OCI-LY1 (cell line): ENCODE data around the gene CD79B.

Experiments
- H2AFZ ChIP-seq: fragments of 200-600 bp; sonication (generic), shearing (Covaris generic); 2 replicates; pipeline ENCODE4 v1.6.0; 2014; ENCODE audit warnings: antibody characterized with exemption, mild to moderate bottlenecking, low read length
- H3F3A ChIP-seq: fragments of 200-600 bp; sonication (generic), shearing (Covaris generic); 2 replicates; pipeline ENCODE4 v1.6.0; 2014; ENCODE audit warnings: mild to moderate bottlenecking, antibody characterized with exemption, low read length, moderate library complexity; ENCODE audit not compliant: insufficient read depth
- H3K27ac ChIP-seq: fragments of 200-600 bp; sonication (generic); 2 replicates; pipeline ENCODE4 v1.5.1; 2014; ENCODE audit warnings: low read length, mixed run types, mild to moderate bottlenecking, low read depth; ENCODE audit not compliant: poor library complexity, severe bottlenecking
- H3K27me3 ChIP-seq: fragments of 200-600 bp; sonication (generic); 2 replicates; pipeline ENCODE4 v1.6.0; 2014; ENCODE audit warnings: antibody characterized with exemption, mild to moderate bottlenecking, low read length, moderate library complexity; ENCODE audit not compliant: insufficient read depth
- H3K36me3 ChIP-seq: fragments of 200-600 bp; sonication (generic); 2 replicates; pipeline ENCODE4 v1.6.1; 2014; ENCODE audit warnings: mild to moderate bottlenecking, antibody characterized with exemption, low read length, moderate library complexity, mixed read lengths; ENCODE audit not compliant: insufficient read depth
- H3K4me1 ChIP-seq: fragments of 200-600 bp; sonication (generic); 2 replicates; pipeline ENCODE4 v1.5.1; 2014; ENCODE audit warnings: mild to moderate bottlenecking, low read length, moderate library complexity; ENCODE audit not compliant: insufficient read depth, severe bottlenecking
- H3K4me2 ChIP-seq: fragments of 200-600 bp; sonication (generic), shearing (Covaris generic); 2 replicates; pipeline ENCODE4 v1.6.1; 2014; ENCODE audit warnings: low read length
- H3K4me3 ChIP-seq: fragments of 200-600 bp; sonication (generic); 2 replicates; pipeline ENCODE4 v1.5.1; 2014; ENCODE audit warnings: low read length, low read depth, mild to moderate bottlenecking, mixed read lengths; ENCODE audit not compliant: poor library complexity, severe bottlenecking
- H3K79me2 ChIP-seq: fragments of 200-600 bp; shearing (Covaris generic); 2 replicates; pipeline ENCODE4 v1.6.1; 2016; ENCODE audit warnings: mixed run types, low read length, mixed read lengths; ENCODE audit not compliant: insufficient read depth
- H3K9ac ChIP-seq: fragments of 200-600 bp; sonication (generic), shearing (Covaris generic); 2 replicates; pipeline ENCODE4 v1.6.1; 2014; ENCODE audit warnings: mild to moderate bottlenecking, low read length, mixed read lengths
- H3K9me2 ChIP-seq: fragments of 200-600 bp; sonication (generic), shearing (Covaris generic); 2 replicates; pipeline ENCODE4 v1.6.1; 2014; ENCODE audit warnings: low read depth, mild to moderate bottlenecking, low read length, mixed read lengths
- H3K9me3 ChIP-seq: fragments of 200-600 bp; shearing (Covaris generic); 2 replicates; pipeline ENCODE4 v1.6.1; 2014; ENCODE audit warnings: low read length, mixed read lengths
- H4K20me1 ChIP-seq: fragments of 200-600 bp; sonication (generic), shearing (Covaris generic); 2 replicates; pipeline ENCODE4 v1.6.0; 2016; ENCODE audit warnings: mild to moderate bottlenecking, low read length; ENCODE audit not compliant: insufficient read depth
- CTCF ChIP-seq: fragments of 200-600 bp; sonication (generic), shearing (Covaris generic); IDR thresholded peaks from 2 replicates; pipeline ENCODE4 v1.5.1; 2017; ENCODE audit warnings: mild to moderate bottlenecking, antibody characterized with exemption, low read length, moderate library complexity, mixed read lengths
- EZH2 ChIP-seq: fragments of 200-600 bp; sonication (generic), shearing (Covaris generic); IDR thresholded peaks from 2 replicates; pipeline ENCODE4 v1.8.0; 2017; ENCODE audit warnings: borderline replicate concordance, mixed run types, mild to moderate bottlenecking, antibody characterized with exemption, low read length, moderate library complexity, mixed read lengths

Gene CD79B

GRCh38 chr17:63948521-63948920 lies 16.4 kb upstream of the CD79B start:
- Histone ChIP-seq H3F3A (no peaks in the 10 kb centered on the region), H3K9me2 (no peaks in the 10 kb centered on the region), H3K9ac (no peak overlapping the region), H2AFZ (no peak overlapping the region), H3K4me2 (no peak overlapping the region), H3K79me2 (no peaks in the 10 kb centered on the region), H3K27ac (no peak overlapping the region), H4K20me1 (no peaks in the 10 kb centered on the region), H3K4me1 (peaks cover 64% of the 10 kb centered on the region), H3K4me3 (no peak overlapping the region), H3K36me3 (no peaks in the 10 kb centered on the region), H3K27me3 (no peaks in the 10 kb centered on the region), H3K9me3 (no peaks in the 10 kb centered on the region)
- TF ChIP-seq CTCF = no peak
- no peak for TF ChIP-seq EZH2

GRCh38 chr17:63947711-63948330 lies 15.7 kb upstream of the CD79B start:
- Histone ChIP-seq H3F3A (no peaks in the 10 kb centered on the region), H3K27ac (no peak overlapping the region), H3K9ac (no peak overlapping the region), H3K36me3 (no peaks in the 10 kb centered on the region), H4K20me1 (no peaks in the 10 kb centered on the region), H3K4me1 (peaks cover 64% of the 10 kb centered on the region), H2AFZ (no peak overlapping the region), H3K4me2 (no peak overlapping the region), H3K4me3 (no peak overlapping the region), H3K9me3 (no peaks in the 10 kb centered on the region), H3K27me3 (no peaks in the 10 kb centered on the region), H3K79me2 (no peaks in the 10 kb centered on the region), H3K9me2 (no peaks in the 10 kb centered on the region)
- TF ChIP-seq EZH2 (no peak), CTCF (no peak)

- TF ChIP-seq CTCF = peak; percentile 78
- TF ChIP-seq EZH2 = no peak
- Histone ChIP-seq H3K36me3 (no peaks in the 10 kb centered on the region), H3K4me3 (peak overlapping the region; percentile 50), H3K79me2 (no peaks in the 10 kb centered on the region), H3F3A (no peaks in the 10 kb centered on the region), H2AFZ (no peak overlapping the region), H3K27me3 (no peaks in the 10 kb centered on the region), H4K20me1 (no peaks in the 10 kb centered on the region), H3K4me2 (peak overlapping the region; percentile 86), H3K9ac (peak overlapping the region; percentile 86), H3K4me1 (peaks cover 73% of the 10 kb centered on the region), H3K9me3 (no peaks in the 10 kb centered on the region), H3K27ac (peak overlapping the region; percentile 99), H3K9me2 (no peaks in the 10 kb centered on the region)
Measured at GRCh38 chr17:63946440-63947363, 14.6 kb upstream of the CD79B start.
